OCI-LY7 (cell line): ENCODE data around the gene USH2A. TPM values are rescaled to one million over a fixed set of nuclear protein-coding genes. Genes with fewer than 3 reads are reported as not detected.

ENCODE experiments used
- BruUV-seq: library from RNA; stranded (reverse); fragments of 400-500 nt; replicated peaks from 2 replicates; lab custom pipeline; 2021; lab: Mats Ljungman, UMichigan
- CTCF ChIA-PET: fragments of 300-600 bp; sonication (Branson Sonifier 250); formaldehyde crosslinking; loops from one replicate; lab custom pipeline; 2022; ENCODE audit warnings: antibody characterized with exemption; ENCODE audit not compliant: unreplicated experiment; lab: Charles Lee
- POLR2A ChIA-PET: fragments of 300-600 bp; sonication (Branson Sonifier 250); formaldehyde crosslinking; loops from one replicate; lab custom pipeline; 2022; ENCODE audit warnings: antibody characterized with exemption; lab: Charles Lee
- DNase-seq: peaks from one replicate; pipeline ENCODE4 v3.0.0-alpha.2; 2015; ENCODE audit warnings: low spot score
- H2AFZ ChIP-seq: fragments of 200-600 bp; sonication (generic), shearing (Covaris generic); 2 replicates; pipeline ENCODE4 v1.6.1; 2014; ENCODE audit warnings: mild to moderate bottlenecking, antibody characterized with exemption, low read length, moderate library complexity
- H3K27ac ChIP-seq: fragments of 200-600 bp; sonication (generic); 2 replicates; pipeline ENCODE4 v1.5.1; 2014; ENCODE audit warnings: mixed run types, low read depth, mild to moderate bottlenecking, moderate library complexity, low read length, inconsistent platforms; ENCODE audit not compliant: poor library complexity, severe bottlenecking
- H3K36me3 ChIP-seq: fragments of 200-600 bp; sonication (generic); 2 replicates; pipeline ENCODE4 v1.6.1; 2014; ENCODE audit warnings: mild to moderate bottlenecking, antibody characterized with exemption, low read length, moderate library complexity, mixed read lengths; ENCODE audit not compliant: insufficient read depth
- H3K4me1 ChIP-seq: fragments of 200-600 bp; sonication (generic); 2 replicates; pipeline ENCODE4 v1.5.1; 2014; ENCODE audit warnings: mild to moderate bottlenecking, low read length; ENCODE audit not compliant: insufficient read depth, poor library complexity, severe bottlenecking
- H3K4me2 ChIP-seq: fragments of 200-600 bp; sonication (generic); 2 replicates; pipeline ENCODE4 v1.6.1; 2014; ENCODE audit warnings: mild to moderate bottlenecking, low read length
- H3K4me3 ChIP-seq: fragments of 200-600 bp; sonication (generic); 2 replicates; pipeline ENCODE4 v1.5.1; 2014; ENCODE audit warnings: mild to moderate bottlenecking, low read depth, low read length; ENCODE audit not compliant: poor library complexity, severe bottlenecking
- H3K79me2 ChIP-seq: fragments of 200-600 bp; sonication (generic); 2 replicates; pipeline ENCODE4 v1.6.1; 2016; ENCODE audit warnings: low read depth, mild to moderate bottlenecking, low read length, moderate library complexity, mixed read lengths; ENCODE audit not compliant: insufficient read depth
- H3K9me2 ChIP-seq: fragments of 200-600 bp; sonication (generic); 2 replicates; pipeline ENCODE4 v1.6.1; 2016; ENCODE audit warnings: mild to moderate bottlenecking, low read length, mixed read lengths; ENCODE audit not compliant: insufficient read depth
- H3K9me3 ChIP-seq: fragments of 200-600 bp; sonication (generic); 2 replicates; pipeline ENCODE4 v1.6.1; 2014; ENCODE audit warnings: mild to moderate bottlenecking, mixed run types, low read length, mixed read lengths
- H4K20me1 ChIP-seq: fragments of 200-600 bp; sonication (generic); 2 replicates; pipeline ENCODE4 v1.6.1; 2014; ENCODE audit warnings: mild to moderate bottlenecking, antibody characterized with exemption, low read length, moderate library complexity, mixed read lengths; ENCODE audit not compliant: insufficient read depth
- CTCF ChIP-seq: fragments of 200-600 bp; sonication (generic); conservative IDR thresholded peaks from 2 replicates; pipeline ENCODE4 v1.5.1; 2014; ENCODE audit warnings: mild to moderate bottlenecking, antibody characterized with exemption, low read length, moderate library complexity, mixed read lengths
- EZH2phosphoT487 ChIP-seq: fragments of 200-600 bp; sonication (generic); IDR thresholded peaks from 2 replicates; pipeline ENCODE4 v1.6.1; 2018; ENCODE audit warnings: low read depth, borderline replicate concordance, mild to moderate bottlenecking, mixed run types, antibody characterized with exemption, low read length, moderate library complexity, mixed read lengths
- intact Hi-C: fragments of 100-400 bp; cut with micrococcal nuclease; formaldehyde crosslinking; loops from one replicate; pipeline ENCODE4 v1.10.0; 2022; ENCODE audit not compliant: unreplicated experiment
- total RNA-seq, 2 experiments: library from RNA; depleted of rRNA in 1 of 2; stranded (reverse); fragments of >200 nt in 1 of 2; shearing (Covaris generic) in 1 of 2; gene quantifications; 2 replicates each; pipeline ENCODE4 v1.2.3, GENCODE V29; 2014 to 2022

USH2A gene
- total RNA-seq, 2 experiments from 2014 or later: not detected

- BruUV-seq: no TSS peak
- no peaks in the 10 kb centered on the region for H3K79me2 ChIP-seq
- no peak overlapping the region for H2AFZ ChIP-seq
- ChIA-PET CTCF (no interaction called here), POLR2A (no interaction called here)
- no peak for DNase-seq
- H3K9me3 ChIP-seq: no peaks in the 10 kb centered on the region
- H3K4me1 ChIP-seq: no peaks in the 10 kb centered on the region
- no peak for TF ChIP-seq EZH2phosphoT487
- no peak overlapping the region for H3K27ac ChIP-seq
- H3K4me3 ChIP-seq: no peak overlapping the region
- no peak overlapping the region for H3K4me2 ChIP-seq
- H3K36me3 ChIP-seq: no peaks in the 10 kb centered on the region
- no peaks in the 10 kb centered on the region for H4K20me1 ChIP-seq
- H3K9me2 ChIP-seq: no peaks in the 10 kb centered on the region
- intact Hi-C loops: no loop called here
Measured at GRCh38 chr1:216209125-216209524, 214.1 kb downstream of the USH2A start.

GRCh38 chr1:216207154-216207553 is 216.1 kb downstream of the USH2A start:
- Histone ChIP-seq H3K79me2 (no peaks in the 10 kb centered on the region), H3K4me3 (no peak overlapping the region), H3K4me1 (no peaks in the 10 kb centered on the region), H4K20me1 (no peaks in the 10 kb centered on the region), H2AFZ (no peak overlapping the region), H3K4me2 (no peak overlapping the region), H3K9me2 (no peaks in the 10 kb centered on the region), H3K27ac (no peak overlapping the region), H3K36me3 (no peaks in the 10 kb centered on the region), H3K9me3 (no peaks in the 10 kb centered on the region)
- POLR2A ChIA-PET: interaction anchor here (0.7 kb wide), 2 partner anchors 18 to 51 kb away, joined by 3 read pairs; no protein-coding TSS in a partner anchor
- BruUV-seq: no TSS peak
- CTCF ChIA-PET: interaction anchor here (1.3 kb wide), 1 partner anchor 14 kb away, joined by 3 read pairs; no protein-coding TSS in a partner anchor
- TF ChIP-seq CTCF: no peak
- TF ChIP-seq EZH2phosphoT487: no peak
- no peak for DNase-seq
- intact Hi-C loops: no loop called here

DNA sequence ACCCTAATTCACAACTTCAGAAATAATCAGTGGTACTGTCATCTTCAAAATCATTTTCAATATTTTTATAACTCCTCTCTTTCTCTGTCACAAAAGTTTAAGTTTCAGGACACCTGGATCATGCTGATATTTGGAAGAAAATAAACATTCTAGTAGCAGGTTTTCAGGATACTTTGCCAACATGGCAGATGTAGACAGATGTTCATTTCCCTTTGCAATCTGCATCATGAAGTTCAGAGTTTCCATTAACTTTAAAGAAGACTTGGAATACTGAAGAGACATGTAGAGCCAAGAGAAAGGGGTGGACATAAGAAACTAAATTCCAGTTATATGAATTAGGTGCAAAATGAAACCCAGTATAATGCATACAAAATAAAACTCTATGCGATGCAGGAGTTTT is 218.1 kb downstream of the USH2A start:
- CTCF ChIA-PET: no interaction called here
- Histone ChIP-seq H3K27ac (no peak overlapping the region), H4K20me1 (no peaks in the 10 kb centered on the region)

More for the DNA sequence above, 218.1 kb downstream of the USH2A start:
- Histone ChIP-seq H3K9me3 (no peaks in the 10 kb centered on the region), H3K4me1 (no peaks in the 10 kb centered on the region), H3K9me2 (no peaks in the 10 kb centered on the region), H3K4me2 (no peak overlapping the region), H3K4me3 (no peak overlapping the region), H3K36me3 (no peaks in the 10 kb centered on the region), H3K79me2 (no peaks in the 10 kb centered on the region), H2AFZ (no peak overlapping the region)
- POLR2A ChIA-PET: interaction anchor here (0.6 kb wide), 1 partner anchor 725 kb away, joined by 4 read pairs; no protein-coding TSS in a partner anchor
- no peak for DNase-seq
- intact Hi-C loops: no loop called here
- TF ChIP-seq EZH2phosphoT487: no peak
- TF ChIP-seq CTCF: no peak
- BruUV-seq: no TSS peak
